Mesothelial cell of epicardium (in vitro differentiated cells): ENCODE measurements around the gene AHI1. TPM values are rescaled to one million over a fixed set of nuclear protein-coding genes. Genes with fewer than 3 reads are reported as not detected.
A peak's percentile ranks its signal among the peaks of the same experiment; 100 is the strongest.

Experiments used
- DNase-seq, 2 experiments: peaks; one replicate each; pipeline ENCODE4 v3.0.0; 2021; ENCODE audit warnings: low spot score in 2 of 2; ENCODE audit not compliant: unreplicated experiment in 2 of 2
- H3K27ac Mint-ChIP-seq: 2 replicates; pipeline ENCODE4 v1.8.0; 2021; ENCODE audit warnings: mixed read lengths
- H3K27me3 Mint-ChIP-seq: 2 replicates; pipeline ENCODE4 v1.8.0; 2021; ENCODE audit warnings: low read depth, mixed read lengths
- H3K36me3 Mint-ChIP-seq: 2 replicates; pipeline ENCODE4 v1.8.0; 2021; ENCODE audit warnings: mixed read lengths
- H3K4me1 Mint-ChIP-seq: 2 replicates; pipeline ENCODE4 v1.8.0; 2021; ENCODE audit warnings: mixed read lengths
- H3K4me3 Mint-ChIP-seq: 2 replicates; pipeline ENCODE4 v1.8.0; 2021; ENCODE audit warnings: mild to moderate bottlenecking, moderate library complexity, mixed read lengths
- H3K9me3 Mint-ChIP-seq: 2 replicates; pipeline ENCODE4 v1.8.0; 2021; ENCODE audit warnings: mixed read lengths
- CTCF ChIP-seq: fragments of 200-600 bp; sonication (generic); IDR thresholded peaks from one replicate; pipeline ENCODE4 v1.5.0; 2021; ENCODE audit warnings: antibody characterized with exemption; ENCODE audit not compliant: unreplicated experiment
- total RNA-seq: library from RNA; stranded (reverse); gene quantifications from 3 replicates; pipeline ENCODE4 v1.2.1, GENCODE V29; 2021

Gene AHI1
- total RNA-seq: 39.7 to 42.6 TPM (median 41.6 TPM) in 3 replicates

GRCh38 chr6:135497412-135498184 lies at the start of gene AHI1:
Gene AHI1 (minus strand): TSS chr6:135497740. CDS start chr6:135492237, 5,503 bp downstream.
- Mint-ChIP-seq H3K36me3 (peaks cover 4% of the 10 kb centered on the region), H3K4me1 (peaks cover 13% of the 10 kb centered on the region), H3K4me3 (no peak within 1 kb of the TSS), H3K9me3 (no peaks in the 10 kb centered on the region), H3K27ac (no peak within 1 kb of the TSS), H3K27me3 (no peaks in the 10 kb centered on the region)
- peak; percentile 89 to 92 for DNase-seq
- no peak for TF ChIP-seq CTCF

- no peak for DNase-seq
- TF ChIP-seq CTCF: no peak
- Mint-ChIP-seq H3K36me3 (no peaks in the 10 kb centered on the region), H3K9me3 (peaks cover 8% of the 10 kb centered on the region), H3K4me1 (peaks cover 8% of the 10 kb centered on the region), H3K27me3 (no peaks in the 10 kb centered on the region), H3K27ac (no peak overlapping the region), H3K4me3 (no peak overlapping the region)
Measured at GRCh38 chr6:135546680-135547418, 49.3 kb upstream of the AHI1 start.

GRCh38 chr6:135546206-135546605 lies 48.7 kb upstream of the AHI1 start:
- H3K9me3 Mint-ChIP-seq: peaks cover 8% of the 10 kb centered on the region
- H3K27me3 Mint-ChIP-seq: no peaks in the 10 kb centered on the region
- DNase-seq: no peak
- TF ChIP-seq CTCF: no peak
- H3K36me3 Mint-ChIP-seq: no peaks in the 10 kb centered on the region
- H3K4me3 Mint-ChIP-seq: no peak overlapping the region
- no peak overlapping the region for H3K27ac Mint-ChIP-seq
- peaks cover 8% of the 10 kb centered on the region for H3K4me1 Mint-ChIP-seq

GRCh38 chr6:135540207-135540840 lies 42.8 kb upstream of the AHI1 start:
- Mint-ChIP-seq H3K4me1 (peaks cover 20% of the 10 kb centered on the region), H3K9me3 (peaks cover 13% of the 10 kb centered on the region), H3K4me3 (no peak overlapping the region), H3K27ac (no peak overlapping the region), H3K27me3 (no peaks in the 10 kb centered on the region), H3K36me3 (no peaks in the 10 kb centered on the region)
- no peak for TF ChIP-seq CTCF
- DNase-seq: no peak

GRCh38 chr6:135537741-135538301 lies 40.3 kb upstream of the AHI1 start:
- no peak for DNase-seq
- Mint-ChIP-seq H3K4me3 (no peak overlapping the region), H3K27ac (peak overlapping the region; percentile 67)

More at GRCh38 chr6:135537741-135538301, 40.3 kb upstream of the AHI1 start:
- TF ChIP-seq CTCF: no peak
- peaks cover 20% of the 10 kb centered on the region for H3K4me1 Mint-ChIP-seq
- H3K27me3 Mint-ChIP-seq: no peaks in the 10 kb centered on the region
- H3K36me3 Mint-ChIP-seq: no peaks in the 10 kb centered on the region
- H3K9me3 Mint-ChIP-seq: peaks cover 11% of the 10 kb centered on the region
